Neuronal stem cell (in vitro differentiated cells): ENCODE data around the gene ACVR1B.

Experiments used
- DNase-seq: peaks from one replicate; pipeline ENCODE4 v3.0.0-alpha.2; 2013; ENCODE audit warnings: low spot score
- H2AFZ ChIP-seq: one replicate; pipeline ENCODE4 v1.6.1; 2013; ENCODE audit warnings: mild to moderate bottlenecking, low read length, inconsistent platforms
- H2AK5ac ChIP-seq: 2 replicates; pipeline ENCODE4 v1.6.1; 2013; ENCODE audit warnings: low read depth, mild to moderate bottlenecking, inconsistent platforms, low read length, moderate library complexity, mixed read lengths
- H2BK120ac ChIP-seq: 2 replicates; pipeline ENCODE4 v1.6.1; 2013; ENCODE audit warnings: low read depth, mild to moderate bottlenecking, inconsistent platforms, low read length, moderate library complexity, mixed read lengths
- H2BK12ac ChIP-seq: one replicate; pipeline ENCODE4 v1.6.1; 2013; ENCODE audit warnings: low read length, inconsistent platforms
- H2BK15ac ChIP-seq: 2 replicates; pipeline ENCODE4 v1.6.1; 2013; ENCODE audit warnings: mild to moderate bottlenecking, low read length, inconsistent platforms, mixed read lengths
- H2BK5ac ChIP-seq: one replicate; pipeline ENCODE4 v1.6.1; 2013; ENCODE audit warnings: inconsistent platforms, mild to moderate bottlenecking, low read length, moderate library complexity
- H3K14ac ChIP-seq: one replicate; pipeline ENCODE4 v1.6.1; 2013; ENCODE audit warnings: low read length, inconsistent platforms
- H3K18ac ChIP-seq: 2 replicates; pipeline ENCODE4 v1.6.1; 2013; ENCODE audit warnings: low read length, inconsistent platforms
- H3K23ac ChIP-seq: 2 replicates; pipeline ENCODE4 v1.6.1; 2013; ENCODE audit warnings: low read depth, mild to moderate bottlenecking, mixed read lengths, low read length, inconsistent platforms; ENCODE audit not compliant: poor library complexity
- H3K27ac ChIP-seq: replicated peaks from 3 replicates; pipeline ENCODE4 v1.5.1; 2013; ENCODE audit warnings: low read length, inconsistent platforms
- H3K27me3 ChIP-seq, 3 experiments: 2 replicates each; pipeline ENCODE4 v1.6.1; 2013; ENCODE audit warnings: low read length in 3 of 3, mild to moderate bottlenecking in 2 of 3, inconsistent platforms in 1 of 3, low read depth in 1 of 3, mixed read lengths in 1 of 3, moderate library complexity in 1 of 3; ENCODE audit not compliant: control insufficient read depth in 3 of 3, insufficient read depth in 3 of 3
- H3K36me3 ChIP-seq, 2 donors: replicated peaks in 1 of 2; 2 replicates each; pipeline ENCODE4 v1.6.1; 2013; ENCODE audit warnings: low read length in 2 of 2; ENCODE audit not compliant: control insufficient read depth in 2 of 2, insufficient read depth in 2 of 2
- H3K4ac ChIP-seq: 2 replicates; pipeline ENCODE4 v1.6.1; 2013; ENCODE audit warnings: inconsistent platforms, mild to moderate bottlenecking, low read length, moderate library complexity
- H3K4me1 ChIP-seq, 2 donors: 1 replicate in 1 of 2; 2 replicates in 1 of 2; pipeline ENCODE4 v1.6.1; 2013; ENCODE audit warnings: low read length in 2 of 2, low read depth in 1 of 2; ENCODE audit not compliant: control insufficient read depth in 2 of 2, insufficient read depth in 1 of 2
- H3K4me2 ChIP-seq: one replicate; pipeline ENCODE4 v1.6.1; 2013; ENCODE audit warnings: mild to moderate bottlenecking, low read length, inconsistent platforms; ENCODE audit not compliant: insufficient read depth, poor library complexity, severe bottlenecking
- H3K4me3 ChIP-seq, 2 donors: 2 replicates each; pipeline ENCODE4 v1.5.1; 2013; ENCODE audit warnings: low read length in 2 of 2, mild to moderate bottlenecking in 2 of 2, inconsistent platforms in 1 of 2, moderate library complexity in 1 of 2
- H3K79me1 ChIP-seq: one replicate; pipeline ENCODE4 v1.6.1; 2013; ENCODE audit warnings: low read depth, mild to moderate bottlenecking, inconsistent platforms, low read length, moderate library complexity
- H3K9ac ChIP-seq: one replicate; pipeline ENCODE4 v1.6.1; 2013; ENCODE audit warnings: mild to moderate bottlenecking, low read depth, low read length, inconsistent platforms; ENCODE audit not compliant: poor library complexity
- H3K9me3 ChIP-seq, 2 donors: replicated peaks in 1 of 2; 2 replicates each; pipeline versions ENCODE3 to v1.6.1; 2013; ENCODE audit warnings: low read length in 2 of 2, mild to moderate bottlenecking in 2 of 2, inconsistent platforms in 1 of 2, low read depth in 1 of 2, mixed read lengths in 1 of 2, moderate library complexity in 1 of 2; ENCODE audit not compliant: control insufficient read depth in 2 of 2, insufficient read depth in 1 of 2
- H4K8ac ChIP-seq: one replicate; pipeline ENCODE4 v1.6.1; 2013; ENCODE audit warnings: low read depth, mild to moderate bottlenecking, inconsistent platforms, low read length, moderate library complexity
- H4K91ac ChIP-seq: one replicate; pipeline ENCODE4 v1.6.1; 2013; ENCODE audit warnings: low read length, low read depth, mild to moderate bottlenecking, inconsistent platforms; ENCODE audit not compliant: poor library complexity
- WGBS, 2 donors: extraction: QIAGEN DNeasy Blood & Tissue Kit; methylation state at CpG; one replicate each; pipeline ENCODE4 v1.1.7; 2013; ENCODE audit warnings: missing lambda C conversion rate in 2 of 2, mixed read lengths in 1 of 2; ENCODE audit not compliant: insufficient read length in 2 of 2, insufficient replicate concordance in 1 of 2; ENCODE audit errors: extremely low coverage in 2 of 2; 5-methylcytosine and 5-hydroxymethylcytosine counted together

Gene ACVR1B

GRCh38 chr12:51951843-51952722 is 584 bp downstream of the ACVR1B start:
- H3K9ac ChIP-seq: peak overlapping the region; percentile 86
- peaks cover 2 to 13% of the 10 kb centered on the region in 2 donors for H3K9me3 ChIP-seq
- no peak overlapping the region for H2BK5ac ChIP-seq
- H3K4ac ChIP-seq: no peak overlapping the region
- no peak overlapping the region for H2AK5ac ChIP-seq
- no CpG with 5 or more reads among the region's 50 CpGs for WGBS, 2 donors
- H3K23ac ChIP-seq: no peak overlapping the region
- peaks cover 0 to 30% of the 10 kb centered on the region in 2 donors for H3K36me3 ChIP-seq
- no peak overlapping the region for H4K91ac ChIP-seq
- H3K14ac ChIP-seq: no peak overlapping the region
- DNase-seq: no peak
- H3K79me1 ChIP-seq: no peaks in the 10 kb centered on the region
- no peak overlapping the region for H2BK12ac ChIP-seq
- no peak overlapping the region for H2BK15ac ChIP-seq
- peak overlapping the region; percentile 95 to 96 for H3K4me3 ChIP-seq
- no peak overlapping the region for H2BK120ac ChIP-seq
- H3K4me2 ChIP-seq: peak overlapping the region; percentile 69
- H3K4me1 ChIP-seq: peaks cover 4 to 22% of the 10 kb centered on the region in 2 donors
- peak overlapping the region; percentile 91 for H2AFZ ChIP-seq
- no peak overlapping the region for H3K27ac ChIP-seq
- H3K27me3 ChIP-seq: peaks cover 3 to 38% (median 18%) of the 10 kb centered on the region in 3 experiments
- no peak overlapping the region for H4K8ac ChIP-seq
- H3K18ac ChIP-seq: peak overlapping the region; percentile 91

DNA sequence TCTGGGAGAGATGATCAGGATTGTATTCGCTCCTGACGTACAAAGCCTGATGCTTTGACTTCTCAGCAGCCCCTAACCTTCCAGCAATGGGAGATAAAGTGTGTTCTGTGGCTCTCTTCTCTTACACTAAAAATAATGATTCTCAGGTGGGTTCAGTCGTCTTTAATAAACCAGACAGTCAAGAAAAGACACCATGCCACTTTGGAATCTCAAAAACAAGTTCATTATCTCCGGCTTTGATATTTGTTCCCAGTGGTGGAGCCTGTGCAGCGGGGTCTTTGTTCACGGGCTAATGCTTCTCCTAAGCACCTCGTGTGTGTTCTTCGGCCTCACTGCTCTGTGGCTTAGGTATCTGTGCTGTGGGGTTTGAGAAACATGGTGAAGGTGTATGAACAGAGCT is 1.6 kb downstream of the ACVR1B start:
- Histone ChIP-seq H3K14ac (no peak overlapping the region), H3K9me3 (peaks cover under 1 to 13% of the 10 kb centered on the region in 2 donors), H3K27ac (no peak overlapping the region), H3K4ac (no peak overlapping the region), H3K27me3 (peaks cover 3 to 28% (median 18%) of the 10 kb centered on the region in 3 experiments), H3K36me3 (peaks cover 0 to 37% of the 10 kb centered on the region in 2 donors), H3K4me3 (peak overlapping the region in 1 of 2 donors; percentile 95), H2BK12ac (no peak overlapping the region), H3K9ac (no peak overlapping the region), H2BK15ac (no peak overlapping the region), H4K8ac (no peak overlapping the region), H3K79me1 (peaks cover 3% of the 10 kb centered on the region), H3K4me1 (peaks cover 4 to 22% of the 10 kb centered on the region in 2 donors), H2AFZ (no peak overlapping the region), H3K4me2 (peak overlapping the region; percentile 69), H3K23ac (no peak overlapping the region), H4K91ac (no peak overlapping the region), H2BK5ac (no peak overlapping the region), H2AK5ac (no peak overlapping the region), H2BK120ac (no peak overlapping the region), H3K18ac (no peak overlapping the region)
- DNase-seq: no peak
- no CpG with 5 or more reads among the region's 8 CpGs for WGBS, 2 donors

GRCh38 chr12:51953864-51954263 is 2.4 kb downstream of the ACVR1B start:
- no peak overlapping the region for H2BK12ac ChIP-seq
- H3K4me2 ChIP-seq: no peak overlapping the region
- peaks cover 4 to 22% of the 10 kb centered on the region in 2 donors for H3K4me1 ChIP-seq
- H4K8ac ChIP-seq: no peak overlapping the region
- H3K18ac ChIP-seq: no peak overlapping the region
- peaks cover 3 to 24% (median 15%) of the 10 kb centered on the region in 3 experiments for H3K27me3 ChIP-seq
- H3K14ac ChIP-seq: no peak overlapping the region
- no peak overlapping the region for H3K4ac ChIP-seq
- no peak overlapping the region for H2AK5ac ChIP-seq
- peak overlapping the region in 1 of 2 donors; percentile 95 for H3K4me3 ChIP-seq
- no peak overlapping the region for H3K23ac ChIP-seq
- H3K79me1 ChIP-seq: peaks cover 6% of the 10 kb centered on the region
- 100% methylated on average over 1 of the region's 4 CpGs; no CpG with 5 or more reads in 1 of the 2 donors for WGBS, 2 donors
- H2BK15ac ChIP-seq: no peak overlapping the region
- H2AFZ ChIP-seq: no peak overlapping the region
- H3K36me3 ChIP-seq: peaks cover 0 to 40% of the 10 kb centered on the region in 2 donors
- no peak overlapping the region for H3K27ac ChIP-seq
- no peak overlapping the region for H4K91ac ChIP-seq
- H2BK120ac ChIP-seq: no peak overlapping the region
- H3K9me3 ChIP-seq: peaks cover 0 to 13% of the 10 kb centered on the region in 2 donors
- H2BK5ac ChIP-seq: no peak overlapping the region
- no peak for DNase-seq
- no peak overlapping the region for H3K9ac ChIP-seq
